ENCODE measurements around the gene MAPK11.

Gene MAPK11

GRCh38 chr22:50256258-50256862, 13.8 kb downstream of the MAPK11 start:
- DNase-seq (ENCODE audit: low read depth) = no peak
- H3K4me3 ChIP-seq (replicated peaks; ENCODE audit: low read depth, low read length) = no peak overlapping the region
- no peak for TF ChIP-seq CTCF (IDR thresholded peaks at IDR 0.05; ENCODE audit: low read length, missing control alignments)

GRCh38 chr22:50255607-50256006, 14.6 kb downstream of the MAPK11 start:
- TF ChIP-seq CTCF (IDR thresholded peaks at IDR 0.05; ENCODE audit: low read length, missing control alignments) = no peak
- no peak for DNase-seq (ENCODE audit: low read depth)
- no peak overlapping the region for H3K4me3 ChIP-seq (replicated peaks; ENCODE audit: low read depth, low read length)

GRCh38 chr22:50255099-50255498, 15.1 kb downstream of the MAPK11 start:
- no peak for TF ChIP-seq CTCF (IDR thresholded peaks at IDR 0.05; ENCODE audit: low read length, missing control alignments)
- no peak for DNase-seq (ENCODE audit: low read depth)
- H3K4me3 ChIP-seq (replicated peaks; ENCODE audit: low read depth, low read length) = no peak overlapping the region

- no peak overlapping the region for H3K4me3 ChIP-seq (replicated peaks; ENCODE audit: low read depth, low read length)
- DNase-seq (ENCODE audit: low read depth) = no peak
- no peak for TF ChIP-seq CTCF (IDR thresholded peaks at IDR 0.05; ENCODE audit: low read length, missing control alignments)
These were observed 16.2 kb downstream of the MAPK11 start for GRCh38 chr22:50253941-50254340.

GRCh38 chr22:50253046-50253915, 16.9 kb downstream of the MAPK11 start:
- H3K4me3 ChIP-seq (replicated peaks; ENCODE audit: low read depth, low read length) = no peak overlapping the region
- no peak for DNase-seq (ENCODE audit: low read depth)

More at GRCh38 chr22:50253046-50253915, 16.9 kb downstream of the MAPK11 start:
- TF ChIP-seq CTCF (IDR thresholded peaks at IDR 0.05; ENCODE audit: low read length, missing control alignments) = no peak

Measured in fibroblast of pulmonary artery (primary cell).